HEK293 (cell line): ENCODE measurements around the gene ANKRD63.

Experiments used
- BCL11B ChIP-seq: fragments of 450-650 bp; formaldehyde crosslinking; IDR thresholded peaks from 2 replicates; pipeline ENCODE4 v1.5.1; 2016; ENCODE audit warnings: low read depth, missing biosample characterization, missing genetic modification characterization
- PRDM2 ChIP-seq: fragments of 450-650 bp; formaldehyde crosslinking; IDR thresholded peaks from 2 replicates; pipeline ENCODE4 v1.5.1; 2016; ENCODE audit warnings: missing biosample characterization, missing genetic modification characterization, borderline replicate concordance
- SCRT1 ChIP-seq: fragments of 450-650 bp; formaldehyde crosslinking; IDR thresholded peaks from 2 replicates; pipeline ENCODE4 v1.5.1; 2016; ENCODE audit warnings: missing biosample characterization, missing genetic modification characterization, borderline replicate concordance
- SP7 ChIP-seq: fragments of 450-650 bp; formaldehyde crosslinking; IDR thresholded peaks from 2 replicates; pipeline ENCODE4 v1.5.1; 2016; ENCODE audit warnings: missing biosample characterization, missing genetic modification characterization
- YY2 ChIP-seq: fragments of 450-650 bp; formaldehyde crosslinking; IDR thresholded peaks from 2 replicates; pipeline ENCODE4 v1.5.1; 2016; ENCODE audit warnings: missing biosample characterization, missing genetic modification characterization
- ZBTB17 ChIP-seq: fragments of 450-650 bp; formaldehyde crosslinking; IDR thresholded peaks from 2 replicates; pipeline ENCODE4 v1.5.1; 2016; ENCODE audit warnings: missing biosample characterization, missing genetic modification characterization
- ZBTB7A ChIP-seq: fragments of 450-650 bp; formaldehyde crosslinking; IDR thresholded peaks from 2 replicates; pipeline ENCODE4 v1.5.1; 2016; ENCODE audit warnings: low read depth, missing biosample characterization, missing genetic modification characterization
- ZFP3 ChIP-seq: fragments of 450-650 bp; formaldehyde crosslinking; IDR thresholded peaks from 2 replicates; pipeline ENCODE4 v1.5.1; 2016; ENCODE audit warnings: low read depth, missing biosample characterization, missing genetic modification characterization
- ZNF114 ChIP-seq: fragments of 450-650 bp; formaldehyde crosslinking; IDR thresholded peaks from 2 replicates; pipeline ENCODE4 v1.5.0; 2017; ENCODE audit warnings: missing biosample characterization, missing genetic modification characterization
- ZNF140 ChIP-seq: fragments of 450-650 bp; formaldehyde crosslinking; IDR thresholded peaks from 2 replicates; pipeline ENCODE4 v1.5.1; 2016; ENCODE audit warnings: missing biosample characterization, missing genetic modification characterization
- ZNF274 ChIP-seq, 2 experiments: fragments of 200-500 bp in 1 of 2; fragments of 450-650 bp in 1 of 2; sonication (Bioruptor generic) in 1 of 2; formaldehyde crosslinking in 1 of 2; IDR thresholded peaks; 2 replicates each; pipeline versions ENCODE4 v1.5.1 to v1.6.1; 2014 to 2016; ENCODE audit warnings: borderline replicate concordance in 1 of 2, inconsistent platforms in 1 of 2, low read length in 1 of 2, missing biosample characterization in 1 of 2, missing genetic modification characterization in 1 of 2
- ZNF366 ChIP-seq: fragments of 450-650 bp; formaldehyde crosslinking; conservative IDR thresholded peaks from 2 replicates; pipeline ENCODE4 v1.5.1; 2016; ENCODE audit warnings: missing biosample characterization, missing genetic modification characterization
- ZNF37A ChIP-seq: fragments of 450-650 bp; IDR thresholded peaks from 2 replicates; pipeline ENCODE4 v1.5.1; 2018; ENCODE audit warnings: missing biosample characterization, missing genetic modification characterization
- ZNF529 ChIP-seq: fragments of 450-650 bp; formaldehyde crosslinking; IDR thresholded peaks from 2 replicates; pipeline ENCODE4 v1.5.1; 2017; ENCODE audit warnings: missing genetic modification characterization, missing biosample characterization; ENCODE audit not compliant: insufficient replicate concordance
- ZNF558 ChIP-seq: fragments of 450-650 bp; formaldehyde crosslinking; IDR thresholded peaks from 2 replicates; pipeline ENCODE4 v1.5.1; 2016; ENCODE audit warnings: missing biosample characterization, missing genetic modification characterization
- ZNF571 ChIP-seq: fragments of 450-650 bp; formaldehyde crosslinking; IDR thresholded peaks from 2 replicates; pipeline ENCODE4 v1.5.0; 2017; ENCODE audit warnings: missing biosample characterization, missing genetic modification characterization
- ZNF629 ChIP-seq: fragments of 450-650 bp; formaldehyde crosslinking; IDR thresholded peaks from 2 replicates; pipeline ENCODE4 v1.5.1; 2017; ENCODE audit warnings: missing biosample characterization, missing genetic modification characterization
- ZNF645 ChIP-seq: fragments of 450-650 bp; formaldehyde crosslinking; IDR thresholded peaks from 2 replicates; pipeline ENCODE4; 2016; ENCODE audit warnings: missing biosample characterization, missing genetic modification characterization
- ZNF660 ChIP-seq: fragments of 450-650 bp; IDR thresholded peaks from 2 replicates; pipeline ENCODE4 v1.5.1; 2018; ENCODE audit warnings: missing biosample characterization, mild to moderate bottlenecking, missing genetic modification characterization
- ZNF785 ChIP-seq: fragments of 450-650 bp; formaldehyde crosslinking; IDR thresholded peaks from 2 replicates; pipeline ENCODE4 v1.5.1; 2016; ENCODE audit warnings: missing biosample characterization, missing genetic modification characterization
- ZNF791 ChIP-seq: fragments of 450-650 bp; formaldehyde crosslinking; IDR thresholded peaks from 2 replicates; pipeline ENCODE4 v1.5.1; 2016; ENCODE audit warnings: missing biosample characterization, missing genetic modification characterization
- TF ChIP-seq, protein P1 (sequence below): fragments of 450-650 bp; formaldehyde crosslinking; IDR thresholded peaks from 2 replicates; pipeline ENCODE4 v1.5.1; 2016; ENCODE audit warnings: missing biosample characterization, missing genetic modification characterization
- TF ChIP-seq, protein P2 (sequence below): fragments of 450-650 bp; formaldehyde crosslinking; conservative IDR thresholded peaks from 2 replicates; pipeline ENCODE4 v1.5.1; 2016; ENCODE audit warnings: low read depth, missing biosample characterization, missing genetic modification characterization
- TF ChIP-seq, protein P3 (sequence below): fragments of 450-650 bp; IDR thresholded peaks from 2 replicates; pipeline ENCODE4 v1.5.1; 2018; ENCODE audit warnings: missing biosample characterization, missing genetic modification characterization

ANKRD63 gene

GRCh38 chr15:40323239-40323952 lies 40.5 kb upstream of the ANKRD63 start, which contains the start of gene INAFM2 (continued):
- no peak for TF ChIP-seq PRDM2 (tag by site-specific recombination)
- TF ChIP-seq ZFP3 (tag by site-specific recombination) = no peak
- TF ChIP-seq YY2 = no peak
- no peak for TF ChIP-seq ZNF785 (tag by site-specific recombination)
- peak; percentile 52; the same call in 1 of the 2 replicates for TF ChIP-seq ZNF660 (tag by site-specific recombination)
- no peak for TF ChIP-seq ZBTB7A
- TF ChIP-seq, protein P1, sequence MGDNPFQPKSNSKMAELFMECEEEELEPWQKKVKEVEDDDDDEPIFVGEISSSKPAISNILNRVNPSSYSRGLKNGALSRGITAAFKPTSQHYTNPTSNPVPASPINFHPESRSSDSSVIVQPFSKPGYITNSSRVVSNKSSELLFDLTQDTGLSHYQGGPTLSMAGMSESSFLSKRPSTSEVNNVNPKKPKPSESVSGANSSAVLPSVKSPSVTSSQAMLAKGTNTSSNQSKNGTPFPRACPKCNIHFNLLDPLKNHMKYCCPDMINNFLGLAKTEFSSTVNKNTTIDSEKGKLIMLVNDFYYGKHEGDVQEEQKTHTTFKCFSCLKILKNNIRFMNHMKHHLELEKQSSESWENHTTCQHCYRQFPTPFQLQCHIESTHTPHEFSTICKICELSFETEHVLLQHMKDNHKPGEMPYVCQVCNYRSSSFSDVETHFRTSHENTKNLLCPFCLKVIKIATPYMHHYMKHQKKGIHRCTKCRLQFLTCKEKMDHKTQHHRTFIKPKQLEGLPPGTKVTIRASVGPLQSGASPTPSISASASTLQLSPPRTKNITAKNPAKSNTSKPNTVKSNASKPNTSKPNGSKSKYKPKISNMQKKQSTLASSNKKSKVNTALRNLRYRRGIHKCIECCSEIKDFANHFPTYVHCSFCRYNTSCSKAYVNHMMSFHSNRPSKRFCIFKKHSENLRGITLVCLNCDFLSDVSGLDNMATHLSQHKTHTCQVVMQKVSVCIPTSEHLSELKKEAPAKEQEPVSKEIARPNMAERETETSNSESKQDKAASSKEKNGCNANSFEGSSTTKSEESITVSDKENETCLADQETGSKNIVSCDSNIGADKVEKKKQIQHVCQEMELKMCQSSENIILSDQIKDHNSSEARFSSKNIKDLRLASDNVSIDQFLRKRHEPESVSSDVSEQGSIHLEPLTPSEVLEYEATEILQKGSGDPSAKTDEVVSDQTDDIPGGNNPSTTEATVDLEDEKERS (tag by site-specific recombination) = no peak
- TF ChIP-seq SCRT1 (tag by site-specific recombination) = 0 out of 2 replicates have a peak, but pooled peaks have one; percentile 36
- peak; percentile 32 for TF ChIP-seq ZNF366 (tag by site-specific recombination)
- TF ChIP-seq, protein P2, sequence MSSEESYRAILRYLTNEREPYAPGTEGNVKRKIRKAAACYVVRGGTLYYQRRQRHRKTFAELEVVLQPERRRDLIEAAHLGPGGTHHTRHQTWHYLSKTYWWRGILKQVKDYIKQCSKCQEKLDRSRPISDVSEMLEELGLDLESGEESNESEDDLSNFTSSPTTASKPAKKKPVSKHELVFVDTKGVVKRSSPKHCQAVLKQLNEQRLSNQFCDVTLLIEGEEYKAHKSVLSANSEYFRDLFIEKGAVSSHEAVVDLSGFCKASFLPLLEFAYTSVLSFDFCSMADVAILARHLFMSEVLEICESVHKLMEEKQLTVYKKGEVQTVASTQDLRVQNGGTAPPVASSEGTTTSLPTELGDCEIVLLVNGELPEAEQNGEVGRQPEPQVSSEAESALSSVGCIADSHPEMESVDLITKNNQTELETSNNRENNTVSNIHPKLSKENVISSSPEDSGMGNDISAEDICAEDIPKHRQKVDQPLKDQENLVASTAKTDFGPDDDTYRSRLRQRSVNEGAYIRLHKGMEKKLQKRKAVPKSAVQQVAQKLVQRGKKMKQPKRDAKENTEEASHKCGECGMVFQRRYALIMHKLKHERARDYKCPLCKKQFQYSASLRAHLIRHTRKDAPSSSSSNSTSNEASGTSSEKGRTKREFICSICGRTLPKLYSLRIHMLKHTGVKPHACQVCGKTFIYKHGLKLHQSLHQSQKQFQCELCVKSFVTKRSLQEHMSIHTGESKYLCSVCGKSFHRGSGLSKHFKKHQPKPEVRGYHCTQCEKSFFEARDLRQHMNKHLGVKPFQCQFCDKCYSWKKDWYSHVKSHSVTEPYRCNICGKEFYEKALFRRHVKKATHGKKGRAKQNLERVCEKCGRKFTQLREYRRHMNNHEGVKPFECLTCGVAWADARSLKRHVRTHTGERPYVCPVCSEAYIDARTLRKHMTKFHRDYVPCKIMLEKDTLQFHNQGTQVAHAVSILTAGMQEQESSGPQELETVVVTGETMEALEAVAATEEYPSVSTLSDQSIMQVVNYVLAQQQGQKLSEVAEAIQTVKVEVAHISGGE (tag by site-specific recombination) = peak; percentile 31; the same call in 1 of the 2 replicates
- peak; percentile 62 for TF ChIP-seq ZBTB17
- TF ChIP-seq ZNF571 (tag by site-specific recombination) = no peak
- no peak for TF ChIP-seq ZNF529 (tag by site-specific recombination)
- TF ChIP-seq, protein P3, sequence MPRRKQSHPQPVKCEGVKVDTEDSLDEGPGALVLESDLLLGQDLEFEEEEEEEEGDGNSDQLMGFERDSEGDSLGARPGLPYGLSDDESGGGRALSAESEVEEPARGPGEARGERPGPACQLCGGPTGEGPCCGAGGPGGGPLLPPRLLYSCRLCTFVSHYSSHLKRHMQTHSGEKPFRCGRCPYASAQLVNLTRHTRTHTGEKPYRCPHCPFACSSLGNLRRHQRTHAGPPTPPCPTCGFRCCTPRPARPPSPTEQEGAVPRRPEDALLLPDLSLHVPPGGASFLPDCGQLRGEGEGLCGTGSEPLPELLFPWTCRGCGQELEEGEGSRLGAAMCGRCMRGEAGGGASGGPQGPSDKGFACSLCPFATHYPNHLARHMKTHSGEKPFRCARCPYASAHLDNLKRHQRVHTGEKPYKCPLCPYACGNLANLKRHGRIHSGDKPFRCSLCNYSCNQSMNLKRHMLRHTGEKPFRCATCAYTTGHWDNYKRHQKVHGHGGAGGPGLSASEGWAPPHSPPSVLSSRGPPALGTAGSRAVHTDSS = no peak
- TF ChIP-seq ZNF558 (tag by site-specific recombination) = no peak
- TF ChIP-seq ZNF791 = no peak
- TF ChIP-seq ZNF629 (tag by site-specific recombination) = peak; percentile 78
- no peak for TF ChIP-seq ZNF37A (tag by site-specific recombination)
- TF ChIP-seq ZNF274 (IDR thresholded peaks at IDR 0.05; ENCODE audit: low read length) = no peak
- TF ChIP-seq ZNF274 (tag by site-specific recombination; IDR thresholded peaks at IDR 0.05; ENCODE audit: borderline replicate concordance) = no peak
- no peak for TF ChIP-seq ZNF114 (tag by site-specific recombination)
- TF ChIP-seq SP7 (tag by site-specific recombination) = peak; percentile 70; the same call in 1 of the 2 replicates
- no peak for TF ChIP-seq BCL11B (tag by site-specific recombination)
- no peak for TF ChIP-seq ZNF645
- no peak for TF ChIP-seq ZNF140 (tag by site-specific recombination)
